ENCODE results near the gene ARSG. TPM values are rescaled to one million over a fixed set of nuclear protein-coding genes. Genes with fewer than 3 reads are reported as not detected.
A peak's percentile ranks its signal among the peaks of the same experiment; 100 is the strongest.
"Not testable (repeated sequence)": the region's sequence is repeated elsewhere in the genome, so short reads cannot be mapped to it uniquely, and the experiment has no call there.

ARSG gene
- total RNA-seq, 4 donors from 2014 or later, result 2.2 to 5.5 (median 3.5) TPM

DNA sequence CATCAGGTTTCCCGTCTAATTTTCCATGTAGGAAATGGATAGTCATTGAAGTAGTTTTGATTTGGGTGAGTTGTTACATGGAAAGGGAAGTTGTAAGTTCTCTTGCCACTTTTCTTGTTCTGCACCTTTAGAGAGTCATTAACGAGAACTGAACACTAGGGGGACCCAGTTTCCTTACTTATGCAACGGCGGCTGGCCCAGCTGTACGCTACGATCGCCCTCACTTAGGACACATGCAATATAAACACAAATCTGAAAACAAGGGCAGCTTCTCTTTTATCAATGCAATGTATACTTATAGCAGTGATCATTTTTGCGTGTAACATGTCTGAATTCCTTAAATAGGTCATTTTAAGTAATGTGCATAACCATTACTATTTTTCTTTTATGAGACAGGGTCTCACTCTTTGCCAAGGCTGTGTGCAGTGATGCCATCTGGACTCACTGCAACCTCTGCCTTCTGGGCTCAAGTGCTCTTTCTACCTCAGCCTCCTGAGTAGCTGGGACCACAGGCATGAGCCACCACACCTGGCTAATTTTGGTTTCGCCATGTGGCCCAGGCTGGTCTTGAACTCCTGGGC lies 28.1 kb upstream of the ARSG start:
- TF ChIP-seq, protein P1, sequence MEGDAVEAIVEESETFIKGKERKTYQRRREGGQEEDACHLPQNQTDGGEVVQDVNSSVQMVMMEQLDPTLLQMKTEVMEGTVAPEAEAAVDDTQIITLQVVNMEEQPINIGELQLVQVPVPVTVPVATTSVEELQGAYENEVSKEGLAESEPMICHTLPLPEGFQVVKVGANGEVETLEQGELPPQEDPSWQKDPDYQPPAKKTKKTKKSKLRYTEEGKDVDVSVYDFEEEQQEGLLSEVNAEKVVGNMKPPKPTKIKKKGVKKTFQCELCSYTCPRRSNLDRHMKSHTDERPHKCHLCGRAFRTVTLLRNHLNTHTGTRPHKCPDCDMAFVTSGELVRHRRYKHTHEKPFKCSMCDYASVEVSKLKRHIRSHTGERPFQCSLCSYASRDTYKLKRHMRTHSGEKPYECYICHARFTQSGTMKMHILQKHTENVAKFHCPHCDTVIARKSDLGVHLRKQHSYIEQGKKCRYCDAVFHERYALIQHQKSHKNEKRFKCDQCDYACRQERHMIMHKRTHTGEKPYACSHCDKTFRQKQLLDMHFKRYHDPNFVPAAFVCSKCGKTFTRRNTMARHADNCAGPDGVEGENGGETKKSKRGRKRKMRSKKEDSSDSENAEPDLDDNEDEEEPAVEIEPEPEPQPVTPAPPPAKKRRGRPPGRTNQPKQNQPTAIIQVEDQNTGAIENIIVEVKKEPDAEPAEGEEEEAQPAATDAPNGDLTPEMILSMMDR (IDR thresholded peaks at IDR 0.05), result peak; percentile 16 to 72 (median 56)
- peak; percentile 65 for ATAC-seq
- WGBS, 2 donors (ENCODE audit: low coverage in 1 of 2), result 0 to 11% methylated on average over 8 to 9 of the region's 9 CpGs
- H3K27me3 ChIP-seq, H3K27ac ChIP-seq, H3K4me3 ChIP-seq, H3K36me3 ChIP-seq, H3K9me3 ChIP-seq: not testable (repeated sequence)
- H3K4me1 ChIP-seq, result peaks cover 0 to 29% (median 0%) of the 10 kb centered on the region in 3 donors

DNA sequence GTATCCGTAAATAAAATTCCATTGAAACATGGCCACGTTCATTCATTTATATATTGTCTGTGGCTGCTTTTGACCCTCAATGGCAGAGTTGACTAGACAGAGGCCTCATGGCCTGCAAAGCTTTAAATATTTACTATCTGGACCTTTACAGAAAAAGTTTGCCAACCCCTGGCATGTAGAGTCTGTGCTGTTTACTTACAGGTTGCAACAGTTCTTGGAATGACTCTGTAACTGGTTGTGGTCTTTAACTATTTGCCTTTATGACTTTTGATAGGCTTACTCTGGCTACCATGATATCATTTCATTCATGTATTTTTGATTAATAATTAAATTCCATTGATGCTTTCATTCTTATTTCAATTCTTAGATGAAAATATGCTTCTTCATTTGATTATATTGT lies 25.5 kb upstream of the ARSG start:
- H3K27me3 ChIP-seq, H3K9me3 ChIP-seq, H3K36me3 ChIP-seq, H3K4me3 ChIP-seq, H3K27ac ChIP-seq, ATAC-seq: not testable (repeated sequence)
- H3K4me1 ChIP-seq, result peaks cover 0 to 14% (median 0%) of the 10 kb centered on the region in 3 donors
- 92 to 100% methylated on average over 1 to 2 of the region's 2 CpGs for WGBS, 2 donors (ENCODE audit: low coverage in 1 of 2)

DNA sequence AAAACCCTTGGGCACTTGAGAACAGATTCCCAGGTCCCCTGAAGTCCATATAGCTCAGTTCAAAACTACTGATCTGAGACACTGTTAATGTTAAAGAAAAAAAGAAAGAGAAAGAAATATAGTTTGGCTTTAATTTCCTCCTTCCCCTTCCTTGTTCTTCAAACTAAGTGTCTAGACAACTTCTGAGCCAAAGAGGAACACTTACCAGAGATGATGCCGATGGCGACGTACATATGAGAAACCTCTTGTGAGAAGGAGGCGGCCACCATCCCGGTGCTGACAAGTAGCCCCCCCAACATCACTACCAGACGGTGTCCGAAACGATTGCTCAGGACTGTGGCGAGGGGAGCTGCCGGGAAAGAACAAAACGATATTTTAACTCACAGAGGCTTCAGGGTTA lies 17.6 kb upstream of the ARSG start:
- Histone ChIP-seq H3K9me3 (peaks cover 0 to 13% (median 0%) of the 10 kb centered on the region in 3 donors), H3K4me3 (no peak overlapping the region), H3K27ac (no peak overlapping the region), H3K4me1 (no peaks in the 10 kb centered on the region), H3K27me3 (no peaks in the 10 kb centered on the region), H3K36me3 (peaks cover 0 to 10% of the 10 kb centered on the region in 2 donors)
- 76 to 82% methylated on average over 3 to 6 of the region's 11 CpGs for WGBS, 2 donors (ENCODE audit: low coverage in 1 of 2)
- no peak for ATAC-seq
- no peak for TF ChIP-seq POLR2A (IDR thresholded peaks at IDR 0.05)
- TF ChIP-seq POLR2AphosphoS5 (IDR thresholded peaks at IDR 0.05), result no peak
- TF ChIP-seq, protein P1 (IDR thresholded peaks at IDR 0.05), result no peak
- no peak for TF ChIP-seq EP300 (IDR thresholded peaks at IDR 0.05)

- H3K27me3 ChIP-seq, H3K36me3 ChIP-seq, H3K4me3 ChIP-seq, H3K27ac ChIP-seq, ATAC-seq, H3K4me1 ChIP-seq: not testable (repeated sequence)
- peaks cover 0 to 13% (median 0%) of the 10 kb centered on the region in 3 donors for H3K9me3 ChIP-seq
- WGBS, 2 donors (ENCODE audit: low coverage in 1 of 2), result 88 to 100% methylated on average over 2 to 3 of the region's 3 CpGs
Measured at GRCh38 chr17:68276339-68276738, 15.0 kb upstream of the ARSG start.

GRCh38 chr17:68277807-68278206 lies 13.5 kb upstream of the ARSG start:
- Histone ChIP-seq H3K4me1 (no peaks in the 10 kb centered on the region), H3K4me3 (no peak overlapping the region), H3K36me3 (peaks cover 0 to 10% of the 10 kb centered on the region in 2 donors), H3K27me3 (no peaks in the 10 kb centered on the region), H3K9me3 (peaks cover 0 to 13% (median 0%) of the 10 kb centered on the region in 3 donors), H3K27ac (no peak overlapping the region)
- TF ChIP-seq POLR2A (IDR thresholded peaks at IDR 0.05) (no peak), POLR2AphosphoS5 (IDR thresholded peaks at IDR 0.05) (no peak), EP300 (IDR thresholded peaks at IDR 0.05) (no peak)
- TF ChIP-seq, protein P1 (IDR thresholded peaks at IDR 0.05), result no peak
- 91 to 98% methylated on average over 5 of the region's 5 CpGs for WGBS, 2 donors (ENCODE audit: low coverage in 1 of 2)
- no peak for ATAC-seq

DNA sequence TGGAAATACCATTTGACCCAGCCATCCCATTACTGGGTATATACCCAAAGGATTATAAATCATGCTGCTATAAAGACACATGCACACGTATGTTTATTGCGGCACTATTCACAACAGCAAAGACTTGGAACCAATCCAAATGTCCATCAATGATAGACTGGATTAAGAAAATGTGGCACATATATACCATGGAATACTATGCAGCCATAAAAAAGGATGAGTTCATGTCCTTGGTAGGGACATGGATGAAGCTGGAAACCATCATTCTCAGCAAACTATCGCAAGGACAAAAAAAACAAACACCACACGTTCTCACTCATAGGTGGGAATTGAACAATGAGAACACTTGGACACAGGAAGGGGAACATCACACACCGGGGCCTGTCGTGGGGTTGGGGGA lies 9.3 kb upstream of the ARSG start:
- H3K9me3 ChIP-seq, result peaks cover 0 to 13% (median 0%) of the 10 kb centered on the region in 3 donors
- H3K36me3 ChIP-seq, ATAC-seq, H3K4me1 ChIP-seq, H3K4me3 ChIP-seq, H3K27me3 ChIP-seq, H3K27ac ChIP-seq: not testable (repeated sequence)
- 0% methylated on average over 1 of the region's 6 CpGs for WGBS, 2 donors (ENCODE audit: low coverage in 1 of 2)

Measured in gastroesophageal sphincter (tissue), 4 donors.